Stomach (tissue), 4 donors: Measurements from ENCODE around the gene ALDH1L2.

Source experiments
- EP300 ChIP-seq: sonication (generic); formaldehyde crosslinking; IDR thresholded peaks from one replicate; pipeline ENCODE4 v1.6.1; 2017; ENCODE audit warnings: antibody characterized with exemption
- POLR2A ChIP-seq, 4 donors: fragments of 450-650 bp; IDR thresholded peaks; one replicate each; pipeline ENCODE4 v1.6.1; 2016; ENCODE audit warnings: antibody characterized with exemption in 4 of 4, control low read depth in 2 of 4, mild to moderate bottlenecking in 1 of 4, moderate library complexity in 1 of 4
- POLR2AphosphoS5 ChIP-seq, 3 donors: sonication (generic); formaldehyde crosslinking; IDR thresholded peaks; one replicate each; pipeline ENCODE4 v1.6.1; 2016; ENCODE audit warnings: antibody characterized with exemption in 3 of 3
- TF ChIP-seq, protein P1 (sequence below), 7 experiments: fragments of 450-650 bp in 4 of 7; fragments of 200-600 bp in 3 of 7; sonication (generic) in 3 of 7; IDR thresholded peaks; one replicate each; pipeline ENCODE4 v1.5.1; 2016 to 2019; ENCODE audit warnings: antibody characterized with exemption in 7 of 7, control low read depth in 2 of 7, mild to moderate bottlenecking in 1 of 7

DNA sequence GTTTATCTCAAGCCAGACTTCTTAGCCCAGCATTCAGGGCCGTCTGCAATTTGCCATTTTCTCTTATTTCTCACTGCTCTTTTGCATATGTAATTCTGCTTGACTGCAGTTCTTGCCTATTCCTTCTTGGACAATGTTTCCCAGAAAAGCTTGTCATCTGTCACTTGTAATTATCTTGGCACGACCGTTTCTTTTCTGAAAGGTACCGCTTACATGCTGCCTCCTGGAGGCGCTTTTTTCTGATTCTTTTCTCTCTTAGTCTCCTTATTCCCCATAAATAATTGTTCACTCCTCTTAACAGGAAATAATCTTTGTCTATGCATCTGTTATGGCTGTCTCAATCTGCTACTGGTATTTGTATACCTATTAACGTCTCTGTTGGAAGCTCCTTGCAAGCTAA lies 1.2 kb upstream of the ALDH1L2 start:
- TF ChIP-seq, protein P1, sequence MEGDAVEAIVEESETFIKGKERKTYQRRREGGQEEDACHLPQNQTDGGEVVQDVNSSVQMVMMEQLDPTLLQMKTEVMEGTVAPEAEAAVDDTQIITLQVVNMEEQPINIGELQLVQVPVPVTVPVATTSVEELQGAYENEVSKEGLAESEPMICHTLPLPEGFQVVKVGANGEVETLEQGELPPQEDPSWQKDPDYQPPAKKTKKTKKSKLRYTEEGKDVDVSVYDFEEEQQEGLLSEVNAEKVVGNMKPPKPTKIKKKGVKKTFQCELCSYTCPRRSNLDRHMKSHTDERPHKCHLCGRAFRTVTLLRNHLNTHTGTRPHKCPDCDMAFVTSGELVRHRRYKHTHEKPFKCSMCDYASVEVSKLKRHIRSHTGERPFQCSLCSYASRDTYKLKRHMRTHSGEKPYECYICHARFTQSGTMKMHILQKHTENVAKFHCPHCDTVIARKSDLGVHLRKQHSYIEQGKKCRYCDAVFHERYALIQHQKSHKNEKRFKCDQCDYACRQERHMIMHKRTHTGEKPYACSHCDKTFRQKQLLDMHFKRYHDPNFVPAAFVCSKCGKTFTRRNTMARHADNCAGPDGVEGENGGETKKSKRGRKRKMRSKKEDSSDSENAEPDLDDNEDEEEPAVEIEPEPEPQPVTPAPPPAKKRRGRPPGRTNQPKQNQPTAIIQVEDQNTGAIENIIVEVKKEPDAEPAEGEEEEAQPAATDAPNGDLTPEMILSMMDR (IDR thresholded peaks at IDR 0.05): no peak
- TF ChIP-seq POLR2A (IDR thresholded peaks at IDR 0.05): no peak
- TF ChIP-seq EP300: no peak
- no peak for TF ChIP-seq POLR2AphosphoS5 (IDR thresholded peaks at IDR 0.05)
